Posterior cingulate gyrus (tissue), 11 donors: ENCODE data around the gene TUBB6.

Experiments
- DNase-seq, 10 donors: peaks; one replicate each; pipeline versions ENCODE4 v3.0.0 to v3.0.0-alpha.2; 2020 to 2021; ENCODE audit warnings: mixed read lengths in 3 of 10
- intact Hi-C: fragments of 100-400 bp; cut with DNase I; formaldehyde crosslinking; loops from one replicate; pipeline ENCODE4 v1.15.1; 2023

The TUBB6 gene

GRCh38 chr18:12334863-12335262 is 26.8 kb downstream of the TUBB6 start:
- intact Hi-C loops = no loop called here
- no peak for DNase-seq

GRCh38 chr18:12335503-12335902 is 27.5 kb downstream of the TUBB6 start:
- no peak for DNase-seq
- intact Hi-C loops = no loop called here

- intact Hi-C loops = no loop called here
- DNase-seq = no peak
These were observed 28.2 kb downstream of the TUBB6 start for GRCh38 chr18:12336171-12336613.

- no peak for DNase-seq
- intact Hi-C loops = no loop called here
These were observed 28.8 kb downstream of the TUBB6 start for GRCh38 chr18:12336887-12337286.

- intact Hi-C loops = no loop called here
- no peak for DNase-seq
These were observed 30.3 kb downstream of the TUBB6 start for GRCh38 chr18:12338382-12338781.

- intact Hi-C loops = no loop called here
- DNase-seq = no peak
These were observed 33.1 kb downstream of the TUBB6 start for GRCh38 chr18:12340945-12341660.

- intact Hi-C loops = no loop called here
These were observed 34.6 kb downstream of the TUBB6 start for GRCh38 chr18:12342661-12343060.

GRCh38 chr18:12345491-12346239 is 37.6 kb downstream of the TUBB6 start:
- intact Hi-C loops = no loop called here
- DNase-seq = no peak

More at GRCh38 chr18:12342661-12343060, 34.6 kb downstream of the TUBB6 start:
- DNase-seq = no peak

- no peak for DNase-seq
- intact Hi-C loops = no loop called here
These were observed 38.2 kb downstream of the TUBB6 start for GRCh38 chr18:12346240-12346565.

GRCh38 chr18:12347895-12348294 is 39.9 kb downstream of the TUBB6 start:
- intact Hi-C loops = no loop called here
- no peak for DNase-seq

GRCh38 chr18:12352188-12352587 is 44.1 kb downstream of the TUBB6 start:
- DNase-seq = no peak
- intact Hi-C loops = no loop called here

GRCh38 chr18:12359515-12359927 is 51.5 kb downstream of the TUBB6 start:
- DNase-seq = no peak
- intact Hi-C loops = no loop called here

GRCh38 chr18:12361770-12362378 is 53.8 kb downstream of the TUBB6 start:
- no peak for DNase-seq
- intact Hi-C loops = no loop called here

- DNase-seq = no peak
- intact Hi-C loops = no loop called here
These were observed 54.6 kb downstream of the TUBB6 start for GRCh38 chr18:12362473-12363174.

- intact Hi-C loops = no loop called here
- DNase-seq = peak in 1 of 10 donors; percentile 75
These were observed 58.3 kb downstream of the TUBB6 start for GRCh38 chr18:12366379-12366778.

GRCh38 chr18:12366784-12367183 is 58.7 kb downstream of the TUBB6 start:
- intact Hi-C loops = no loop called here

GRCh38 chr18:12369211-12369610 is 61.2 kb downstream of the TUBB6 start:
- intact Hi-C loops = no loop called here
- no peak for DNase-seq

More at GRCh38 chr18:12366784-12367183, 58.7 kb downstream of the TUBB6 start:
- DNase-seq = no peak

- intact Hi-C loops = no loop called here
- no peak for DNase-seq
These were observed 63.5 kb downstream of the TUBB6 start for GRCh38 chr18:12371590-12371989.

GRCh38 chr18:12372406-12372805 is 64.4 kb downstream of the TUBB6 start:
- DNase-seq = no peak
- intact Hi-C loops = no loop called here

- intact Hi-C loops = no loop called here
- no peak for DNase-seq
These were observed 65.2 kb downstream of the TUBB6 start for GRCh38 chr18:12373116-12373770.

- intact Hi-C loops = no loop called here
These were observed 65.7 kb downstream of the TUBB6 start for GRCh38 chr18:12373771-12374116.

More at GRCh38 chr18:12373771-12374116, 65.7 kb downstream of the TUBB6 start:
- no peak for DNase-seq
